T-cell (primary cell): ENCODE measurements around the gene FOXL3. TPM values are rescaled to one million over a fixed set of nuclear protein-coding genes. Genes with fewer than 3 reads are reported as not detected.
A peak's percentile ranks its signal among the peaks of the same experiment; 100 is the strongest.

Experiments
- ATAC-seq, 4 experiments: fragments of 200-7000 bp in 3 of 4; fragments of 150-1000 bp in 1 of 4; cut with Tn5 transposase; replicated peaks in 1 of 4; 1 replicate in 3 of 4; 2 replicates in 1 of 4; pipeline ENCODE4 v1.10.0; 2021; ENCODE audit warnings: moderate library complexity in 3 of 4, mild to moderate bottlenecking in 2 of 4, moderate number of reproducible peaks in 1 of 4
- CTCF ChIA-PET, 2 donors: fragments of 300-600 bp; sonication (Branson Sonifier 250); formaldehyde crosslinking; loops; one replicate each; lab custom pipeline; 2022; ENCODE audit warnings: antibody characterized with exemption in 2 of 2; lab: Charles Lee
- POLR2A ChIA-PET, 2 donors: fragments of 300-600 bp; sonication (Branson Sonifier 250); formaldehyde crosslinking; loops; one replicate each; lab custom pipeline; 2022; ENCODE audit warnings: antibody characterized with exemption in 2 of 2; lab: Charles Lee
- DNase-seq, 35 experiments: peaks; one replicate each; pipeline versions ENCODE4 v3.0.0 to v3.0.0-alpha.2; 2013 to 2023
- H3K27ac ChIP-seq: one replicate; pipeline ENCODE4 v1.5.1; 2013; ENCODE audit warnings: low read length
- H3K27me3 ChIP-seq, 2 experiments: replicated peaks in 1 of 2; 1 replicate in 1 of 2; 2 replicates in 1 of 2; pipeline versions ENCODE4 v1.6.1 to v1.7.0; 2013; ENCODE audit warnings: low read length in 1 of 2, mixed read lengths in 1 of 2; ENCODE audit not compliant: control insufficient read depth in 2 of 2, insufficient read depth in 2 of 2; ENCODE audit errors: extremely low read depth in 1 of 2
- H3K36me3 ChIP-seq, 2 donors: 1 replicate in 1 of 2; 2 replicates in 1 of 2; pipeline versions ENCODE4 v1.6.1 to v1.7.0; 2013; ENCODE audit warnings: low read length in 1 of 2; ENCODE audit not compliant: control insufficient read depth in 2 of 2, insufficient read depth in 1 of 2; ENCODE audit errors: extremely low read depth in 1 of 2
- H3K4me1 ChIP-seq, 2 experiments: 1 replicate in 1 of 2; 2 replicates in 1 of 2; pipeline versions ENCODE4 v1.6.1 to v1.7.0; 2013; ENCODE audit warnings: low read length in 2 of 2, mixed read lengths in 1 of 2; ENCODE audit not compliant: insufficient read depth in 2 of 2, control insufficient read depth in 1 of 2; ENCODE audit errors: extremely low read depth in 1 of 2
- H3K4me3 ChIP-seq, 2 donors: 1 replicate in 1 of 2; 2 replicates in 1 of 2; pipeline versions ENCODE4 v1.5.1 to v1.7.0; 2013; ENCODE audit warnings: mild to moderate bottlenecking in 2 of 2, low read length in 1 of 2, moderate library complexity in 1 of 2; ENCODE audit not compliant: control insufficient read depth in 1 of 2; ENCODE audit errors: extremely low read depth in 1 of 2
- H3K9me3 ChIP-seq: 2 replicates; pipeline ENCODE4 v1.7.0; 2013
- H3K27ac Mint-ChIP-seq, 2 donors: one replicate each; pipeline ENCODE4 v1.8.0; 2020 to 2021; ENCODE audit warnings: mild to moderate bottlenecking in 2 of 2, mixed read lengths in 2 of 2
- H3K27me3 Mint-ChIP-seq, 2 donors: one replicate each; pipeline ENCODE4 v1.8.0; 2021 to 2022; ENCODE audit warnings: mixed read lengths in 2 of 2
- H3K36me3 Mint-ChIP-seq: one replicate; pipeline ENCODE4 v1.8.0; 2021; ENCODE audit warnings: mixed read lengths
- H3K4me1 Mint-ChIP-seq, 3 donors: one replicate each; pipeline ENCODE4 v1.8.0; 2020 to 2022; ENCODE audit warnings: mixed read lengths in 3 of 3, mild to moderate bottlenecking in 1 of 3
- H3K4me3 Mint-ChIP-seq, 3 donors: one replicate each; pipeline ENCODE4 v1.8.0; 2020 to 2022; ENCODE audit warnings: mild to moderate bottlenecking in 3 of 3, mixed read lengths in 3 of 3, moderate library complexity in 3 of 3
- H3K9me3 Mint-ChIP-seq, 3 donors: one replicate each; pipeline ENCODE4 v1.8.0; 2020 to 2022; ENCODE audit warnings: mixed read lengths in 3 of 3
- WGBS: methylation state at CpG from one replicate; pipeline ENCODE4 v1.1.5; 2013; ENCODE audit warnings: missing lambda C conversion rate; ENCODE audit not compliant: insufficient coverage; 5-methylcytosine and 5-hydroxymethylcytosine counted together
- total RNA-seq, 35 experiments: library from RNA in 6 of 35; stranded (reverse) in 6 of 35; fragments of 120-200 nt in 1 of 35; gene quantifications; one replicate each; pipeline versions ENCODE4 v1.2.1 to v1.2.4 and lab custom pipeline; 2013 to 2026

Gene FOXL3
- total RNA-seq, 5 donors from 2014 or later (not counting 1 experiment from before 2014, with no cell fraction given): not detected

DNA sequence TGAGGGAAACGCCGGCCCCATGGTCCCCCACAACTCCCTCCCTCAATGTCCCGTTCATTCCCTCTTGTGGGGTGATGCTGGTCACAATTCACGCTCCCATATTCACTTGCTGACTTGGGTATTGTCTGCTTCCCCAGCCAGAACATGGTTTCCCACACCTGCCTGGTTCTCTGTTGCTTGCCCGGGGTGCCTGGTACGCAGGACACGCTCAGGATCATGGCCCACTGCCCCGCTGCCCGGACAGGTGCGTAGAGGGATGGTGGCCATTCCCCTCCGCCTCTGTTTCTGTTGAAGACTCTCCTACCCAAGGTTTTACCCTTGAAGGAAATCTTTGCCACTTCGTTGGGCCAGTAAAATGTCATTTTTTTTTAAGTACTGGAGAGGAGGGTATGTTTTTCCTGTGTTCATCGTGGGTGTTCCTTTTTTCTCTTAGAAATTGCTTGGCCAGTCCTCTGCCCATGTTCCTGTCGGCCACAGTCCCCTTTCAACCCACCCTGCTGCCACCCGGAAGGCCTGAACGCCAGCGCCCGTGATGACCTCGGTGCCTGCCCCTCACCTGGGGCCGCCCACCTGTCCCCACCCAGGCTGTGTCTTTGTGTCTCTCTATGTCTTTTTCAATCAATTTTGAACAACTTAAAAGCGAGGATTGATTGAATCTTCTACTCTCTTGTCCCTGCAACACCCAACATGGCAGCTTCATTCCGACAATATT is 38.2 kb downstream of the FOXL3 start:
- no peak overlapping the region for H3K4me3 ChIP-seq
- H3K9me3 Mint-ChIP-seq: peaks cover 0 to 6% (median 0%) of the 10 kb centered on the region in 3 donors
- peaks cover 0 to 2% (median 0%) of the 10 kb centered on the region in 3 donors for H3K4me1 Mint-ChIP-seq
- WGBS: 83% methylated on average over 12 of the region's 22 CpGs
- H3K4me3 Mint-ChIP-seq: no peak overlapping the region
- peaks cover 0 to 12% of the 10 kb centered on the region in 2 experiments for H3K4me1 ChIP-seq
- no peak overlapping the region for H3K27ac ChIP-seq
- ChIA-PET CTCF (no interaction called here), POLR2A (no interaction called here)
- no peaks in the 10 kb centered on the region for H3K9me3 ChIP-seq
- H3K27ac Mint-ChIP-seq: no peak overlapping the region
- peaks cover 0 to 39% of the 10 kb centered on the region in 2 experiments for H3K27me3 ChIP-seq
- H3K36me3 ChIP-seq: no peaks in the 10 kb centered on the region
- ATAC-seq (no peak), DNase-seq (no peak)
- peaks cover 5 to 21% of the 10 kb centered on the region in 2 donors for H3K27me3 Mint-ChIP-seq
- H3K36me3 Mint-ChIP-seq: no peaks in the 10 kb centered on the region

DNA sequence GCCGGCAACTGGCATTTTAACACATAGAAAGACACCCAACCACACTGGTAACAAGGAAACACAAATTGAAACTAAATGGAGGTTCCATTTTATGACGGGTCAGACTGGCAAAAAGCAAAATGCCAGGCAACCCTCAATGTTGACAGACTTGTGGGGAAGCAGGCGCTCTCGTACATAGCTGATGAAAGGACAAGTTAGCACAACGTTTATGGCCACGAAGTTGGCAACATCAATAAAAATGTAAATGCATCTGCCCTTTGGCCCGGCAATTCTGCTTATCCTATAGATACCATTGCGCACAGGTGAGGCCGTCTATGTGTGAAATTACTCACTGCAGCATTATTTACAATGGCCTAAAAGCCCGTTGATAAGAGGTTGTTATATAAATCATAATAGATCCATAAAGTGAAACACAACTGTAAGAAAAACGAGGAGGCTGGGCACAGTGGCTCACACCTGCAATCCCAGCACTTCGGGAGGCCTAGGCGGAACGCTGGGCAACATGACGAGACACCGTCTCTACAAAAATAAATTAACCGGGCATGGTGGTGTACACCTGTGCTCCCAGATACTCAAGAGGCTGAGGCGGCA is 39.8 kb downstream of the FOXL3 start:
- Histone ChIP-seq H3K4me3 (no peak overlapping the region), H3K27ac (no peak overlapping the region), H3K36me3 (no peaks in the 10 kb centered on the region), H3K4me1 (peaks cover 0 to 15% of the 10 kb centered on the region in 2 experiments), H3K27me3 (peaks cover 0 to 34% of the 10 kb centered on the region in 2 experiments), H3K9me3 (no peaks in the 10 kb centered on the region)
- ATAC-seq: no peak
- ChIA-PET POLR2A (no interaction called here), CTCF (interaction anchor here in 1 of 2 donors (0.7 kb wide), 1 partner anchor 256 kb away, joined by 6 read pairs; no protein-coding TSS in a partner anchor)
- Mint-ChIP-seq H3K4me1 (peaks cover 0 to 6% (median 6%) of the 10 kb centered on the region in 3 donors), H3K27ac (peak overlapping the region in 1 of 2 donors; percentile 15), H3K9me3 (peaks cover 0 to 6% (median 5%) of the 10 kb centered on the region in 3 donors), H3K4me3 (no peak overlapping the region), H3K27me3 (peaks cover 5 to 21% of the 10 kb centered on the region in 2 donors), H3K36me3 (no peaks in the 10 kb centered on the region)
- WGBS: 86% methylated on average over 14 of the region's 18 CpGs
- DNase-seq: no peak

DNA sequence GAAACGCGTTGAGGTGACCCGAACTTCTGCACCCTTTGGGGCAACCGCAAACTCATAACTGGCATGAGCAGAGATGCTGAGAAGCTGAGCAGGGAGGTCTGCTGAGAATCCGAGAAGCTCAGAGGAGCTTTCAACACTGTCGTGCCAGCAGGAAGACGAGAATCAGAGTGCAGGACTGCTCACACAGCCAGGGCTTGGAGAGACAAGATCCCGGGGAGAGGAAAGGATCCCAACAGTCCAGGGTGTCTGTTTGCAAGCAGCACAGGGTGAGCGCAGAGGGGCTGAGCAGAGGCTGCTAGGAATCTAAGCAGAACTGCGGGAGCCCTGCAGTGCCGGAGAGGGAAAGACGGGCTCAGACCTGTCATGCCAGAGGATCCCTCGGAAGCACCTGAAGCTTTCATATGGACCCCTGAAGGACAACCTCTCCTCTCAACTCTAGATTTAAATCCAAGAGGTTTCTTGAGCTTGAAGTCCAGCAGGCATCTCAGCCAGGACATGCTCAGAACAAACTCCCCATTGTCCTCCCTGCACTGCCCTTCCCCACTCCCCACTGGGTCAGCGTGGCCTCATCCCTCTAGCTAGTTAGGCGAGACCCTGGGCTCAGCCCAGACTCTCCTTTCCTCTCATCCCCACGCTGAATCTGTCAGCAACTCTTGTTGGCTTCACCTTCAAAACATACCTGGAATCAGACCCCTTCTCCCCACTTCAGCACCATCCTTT is 40.7 kb downstream of the FOXL3 start:
- H3K4me3 ChIP-seq: no peak overlapping the region
- ChIA-PET CTCF (no interaction called here), POLR2A (no interaction called here)
- Mint-ChIP-seq H3K27ac (no peak overlapping the region), H3K4me3 (no peak overlapping the region), H3K36me3 (no peaks in the 10 kb centered on the region), H3K27me3 (peaks cover 5 to 19% of the 10 kb centered on the region in 2 donors), H3K9me3 (peaks cover 0 to 9% (median 6%) of the 10 kb centered on the region in 3 donors), H3K4me1 (peaks cover 0 to 13% (median 10%) of the 10 kb centered on the region in 3 donors)
- DNase-seq: no peak
- H3K4me1 ChIP-seq: peaks cover 0 to 15% of the 10 kb centered on the region in 2 experiments
- 93% methylated on average over 15 of the region's 16 CpGs for WGBS
- no peaks in the 10 kb centered on the region for H3K36me3 ChIP-seq
- H3K27me3 ChIP-seq: peaks cover 0 to 28% of the 10 kb centered on the region in 2 experiments
- H3K9me3 ChIP-seq: no peaks in the 10 kb centered on the region
- ATAC-seq: no peak
- H3K27ac ChIP-seq: no peak overlapping the region

DNA sequence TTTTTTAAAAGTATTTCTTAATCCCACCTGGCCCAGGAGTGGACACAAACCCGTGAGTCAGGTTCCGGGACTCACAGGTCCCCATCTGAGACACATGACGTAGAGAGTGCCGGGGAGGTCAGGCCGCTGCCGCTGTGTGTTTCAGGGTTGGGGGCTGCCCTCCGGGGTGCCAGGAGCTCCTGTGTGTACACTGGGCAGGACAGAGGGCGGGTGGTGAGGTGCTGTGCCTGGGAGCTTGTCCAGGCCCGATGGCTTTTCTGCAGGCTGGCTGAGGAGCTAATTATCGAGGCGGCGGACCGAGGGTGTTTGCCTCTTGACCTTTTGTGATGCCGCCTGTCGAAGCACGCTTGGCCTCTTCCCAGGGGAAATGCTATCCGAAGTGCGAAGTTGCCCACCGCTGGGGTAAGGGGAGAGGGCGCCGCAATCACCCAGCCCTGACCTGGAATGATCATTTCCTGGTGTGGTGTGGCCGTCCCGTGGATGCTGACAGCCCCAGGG is 42.1 kb downstream of the FOXL3 start:
- 79% methylated on average over 18 of the region's 23 CpGs for WGBS
- no peak for DNase-seq

DNA sequence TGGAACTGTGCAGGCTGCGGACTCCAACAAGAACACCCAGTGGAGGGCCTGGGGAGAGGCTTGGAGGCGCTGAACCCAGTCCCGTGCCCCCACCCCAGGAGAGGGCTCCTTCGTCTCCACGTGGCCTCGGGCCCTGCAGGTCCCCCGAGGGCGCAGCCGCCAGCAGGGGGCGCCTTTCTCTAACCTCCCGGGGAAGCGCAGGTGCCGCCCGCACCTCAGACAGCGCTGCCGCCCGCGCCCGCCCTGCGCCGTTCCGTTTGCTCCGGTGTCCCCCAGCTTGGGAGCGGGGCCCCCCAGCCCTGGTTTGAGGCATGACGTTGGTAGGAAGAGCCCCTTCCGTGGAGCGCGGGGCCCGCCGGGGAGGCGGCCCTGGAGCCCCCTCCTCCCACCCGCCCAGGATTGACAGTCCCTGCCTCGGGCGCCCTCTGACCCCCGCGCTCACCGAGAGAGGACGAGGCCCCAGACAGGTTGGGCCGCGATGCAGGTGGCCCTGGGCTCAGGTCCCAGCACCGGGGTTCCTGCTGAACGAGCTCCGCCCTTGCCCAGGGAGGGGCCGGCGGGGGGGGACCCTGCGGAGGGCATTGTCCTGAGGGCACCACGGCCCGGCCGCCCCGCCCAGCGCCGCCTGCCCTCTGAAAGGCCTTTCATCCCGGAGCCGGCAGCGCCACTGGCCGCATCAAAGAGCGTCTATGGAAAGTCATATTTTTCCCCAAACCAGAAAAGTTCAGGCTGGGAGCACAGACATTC is 42.8 kb downstream of the FOXL3 start:
- Histone ChIP-seq H3K27me3 (peaks cover 0 to 15% of the 10 kb centered on the region in 2 experiments), H3K27ac (no peak overlapping the region), H3K4me3 (peak overlapping the region; percentile 2 to 33), H3K36me3 (no peaks in the 10 kb centered on the region), H3K4me1 (peaks cover 6 to 26% of the 10 kb centered on the region in 2 experiments), H3K9me3 (no peaks in the 10 kb centered on the region)
- WGBS: 19% methylated on average over 26 of the region's 57 CpGs
- H3K36me3 Mint-ChIP-seq: no peaks in the 10 kb centered on the region
- no peak overlapping the region for H3K27ac Mint-ChIP-seq
- POLR2A ChIA-PET: no interaction called here
- CTCF ChIA-PET: interaction anchor here in 1 of 2 donors (0.6 to 0.7 kb wide), 3 partner anchors 12 to 362 kb away, joined by 3 to 5 read pairs (median 4); no protein-coding TSS in a partner anchor
- H3K4me3 Mint-ChIP-seq: peak overlapping the region in 1 of 3 donors; percentile 48
- H3K4me1 Mint-ChIP-seq: peaks cover 3 to 21% (median 13%) of the 10 kb centered on the region in 3 donors
- DNase-seq (peak; percentile 64 to 94 (median 86)), ATAC-seq (peak; percentile 92 to 99 (median 98))
- peaks cover 0 to 9% (median 0%) of the 10 kb centered on the region in 3 donors for H3K9me3 Mint-ChIP-seq
- peaks cover 5 to 11% of the 10 kb centered on the region in 2 donors for H3K27me3 Mint-ChIP-seq

More for the DNA sequence above, 42.1 kb downstream of the FOXL3 start:
- Mint-ChIP-seq H3K4me3 (no peak overlapping the region), H3K36me3 (no peaks in the 10 kb centered on the region), H3K4me1 (peaks cover 0 to 15% (median 10%) of the 10 kb centered on the region in 3 donors), H3K27ac (no peak overlapping the region), H3K27me3 (peaks cover 5 to 15% of the 10 kb centered on the region in 2 donors), H3K9me3 (peaks cover 0 to 9% (median 0%) of the 10 kb centered on the region in 3 donors)
- no peaks in the 10 kb centered on the region for H3K36me3 ChIP-seq
- peaks cover 0 to 21% of the 10 kb centered on the region in 2 experiments for H3K27me3 ChIP-seq
- H3K27ac ChIP-seq: no peak overlapping the region
- POLR2A ChIA-PET: no interaction called here
- H3K9me3 ChIP-seq: no peaks in the 10 kb centered on the region
- no peak for ATAC-seq
- H3K4me1 ChIP-seq: peaks cover 2 to 18% of the 10 kb centered on the region in 2 experiments
- CTCF ChIA-PET: interaction anchor here in 1 of 2 donors (0.7 kb wide), 1 partner anchor 111 kb away, joined by 3 read pairs; no protein-coding TSS in a partner anchor
- no peak overlapping the region for H3K4me3 ChIP-seq
